NCI-H1694 treated with DMSO at 0.1 percent for 48 hours (cell line): ENCODE measurements around the gene ZNF462.
"Not testable (repeated sequence)": the region's sequence is repeated elsewhere in the genome, so short reads cannot be mapped to it uniquely, and the experiment has no call there.

Experiments used
- DNase-seq: peaks from one replicate; lab custom pipeline; 2025; lab: John Stamatoyannopoulos, UW

The ZNF462 gene

DNA sequence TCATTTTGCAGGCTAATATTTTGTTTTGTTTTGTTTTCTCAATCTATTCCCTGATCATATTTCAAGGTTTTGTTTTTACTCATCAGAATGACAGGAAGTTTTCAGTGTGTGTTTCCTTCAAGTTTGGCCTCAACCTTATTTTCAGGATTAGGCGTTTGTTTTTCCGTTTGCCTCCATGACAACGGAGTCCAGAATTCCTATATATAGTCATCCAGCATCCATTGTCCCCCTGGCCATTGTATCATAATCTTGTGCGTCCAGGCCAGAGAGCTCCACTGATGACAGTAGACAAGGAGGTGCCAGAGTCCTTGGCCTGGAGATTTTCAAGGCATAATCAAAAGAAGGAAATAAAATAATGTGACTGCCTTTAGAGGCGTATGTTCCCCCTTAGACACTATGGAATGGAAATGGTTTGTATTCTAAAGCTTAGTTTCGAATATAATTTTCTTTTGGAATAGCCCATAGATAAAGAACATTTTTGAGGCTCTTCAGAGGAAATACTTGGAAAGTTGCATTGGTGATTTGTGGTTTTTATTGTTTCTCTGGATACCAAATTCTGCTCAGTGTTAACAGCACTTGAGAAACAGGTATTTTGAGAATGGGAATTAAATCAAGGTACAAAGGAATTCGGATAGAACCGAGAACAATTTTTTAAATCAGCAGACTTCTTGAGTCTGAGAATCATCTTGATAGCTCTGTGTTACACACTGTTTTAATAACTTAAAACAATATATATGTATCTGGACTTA, 99.8 kb downstream of the ZNF462 start:
- DNase-seq = no peak

DNA sequence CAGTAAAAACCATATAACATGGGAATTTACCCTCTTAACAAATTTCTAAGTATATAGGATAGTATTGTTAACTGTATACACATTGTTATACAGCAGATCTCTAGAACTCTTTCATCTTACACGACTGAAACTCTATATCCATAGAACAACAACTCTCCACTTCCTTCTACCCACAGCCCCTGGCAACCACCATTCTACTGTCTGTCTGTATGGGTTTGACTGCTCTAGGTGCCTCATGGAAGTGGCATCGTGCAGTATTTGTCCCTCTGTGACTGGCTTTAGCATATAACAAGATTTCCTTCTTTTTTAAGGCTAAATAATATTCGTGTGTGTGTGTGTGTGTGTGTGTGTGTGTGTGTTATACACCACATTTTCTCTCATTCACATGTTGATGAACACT, 100.7 kb downstream of the ZNF462 start:
- DNase-seq = no peak

DNA sequence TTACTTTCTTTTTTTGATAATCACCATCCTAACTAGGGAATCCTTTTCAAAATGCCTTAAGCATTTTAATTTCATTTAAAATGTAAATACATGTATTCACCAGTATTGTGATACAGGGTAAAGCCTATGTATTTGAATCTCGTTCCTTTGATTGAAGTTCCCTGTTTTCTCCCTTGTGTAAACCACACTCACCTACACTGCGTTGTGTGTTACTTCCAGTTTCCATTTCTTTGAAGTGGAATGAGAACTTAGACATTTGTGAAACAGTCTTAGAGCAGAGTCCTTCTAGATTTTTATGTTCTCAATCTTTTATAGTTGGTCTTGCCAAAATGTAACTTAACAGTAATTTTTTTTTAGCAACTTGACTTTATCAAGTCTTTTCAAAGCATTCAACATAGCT, 101.4 kb downstream of the ZNF462 start:
- DNase-seq = no peak

- DNase-seq = no peak
Observed at GRCh38 chr9:106964822-106965525, 102.0 kb downstream of the ZNF462 start.

DNA sequence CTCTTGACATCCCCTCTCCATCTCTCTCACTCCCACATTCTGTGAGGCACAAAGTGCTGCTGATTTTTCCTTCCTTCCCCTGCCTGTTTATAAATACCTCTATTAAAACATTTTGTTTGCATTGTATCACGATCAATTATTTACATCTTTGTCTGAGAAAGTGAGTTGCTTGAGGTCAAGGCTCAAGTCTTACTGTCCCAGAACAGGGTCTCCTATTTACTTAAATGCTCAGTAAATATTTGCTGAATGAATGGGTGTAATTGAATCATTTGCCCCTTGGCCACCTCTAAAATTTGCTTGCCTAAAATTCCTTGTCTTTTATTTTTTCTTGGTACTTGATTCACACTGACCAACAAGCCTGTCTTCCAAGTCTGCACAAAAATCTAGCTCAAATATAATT, 103.5 kb downstream of the ZNF462 start:
- no peak for DNase-seq

GRCh38 chr9:106969696-106970095, 106.7 kb downstream of the ZNF462 start:
- no peak for DNase-seq

DNA sequence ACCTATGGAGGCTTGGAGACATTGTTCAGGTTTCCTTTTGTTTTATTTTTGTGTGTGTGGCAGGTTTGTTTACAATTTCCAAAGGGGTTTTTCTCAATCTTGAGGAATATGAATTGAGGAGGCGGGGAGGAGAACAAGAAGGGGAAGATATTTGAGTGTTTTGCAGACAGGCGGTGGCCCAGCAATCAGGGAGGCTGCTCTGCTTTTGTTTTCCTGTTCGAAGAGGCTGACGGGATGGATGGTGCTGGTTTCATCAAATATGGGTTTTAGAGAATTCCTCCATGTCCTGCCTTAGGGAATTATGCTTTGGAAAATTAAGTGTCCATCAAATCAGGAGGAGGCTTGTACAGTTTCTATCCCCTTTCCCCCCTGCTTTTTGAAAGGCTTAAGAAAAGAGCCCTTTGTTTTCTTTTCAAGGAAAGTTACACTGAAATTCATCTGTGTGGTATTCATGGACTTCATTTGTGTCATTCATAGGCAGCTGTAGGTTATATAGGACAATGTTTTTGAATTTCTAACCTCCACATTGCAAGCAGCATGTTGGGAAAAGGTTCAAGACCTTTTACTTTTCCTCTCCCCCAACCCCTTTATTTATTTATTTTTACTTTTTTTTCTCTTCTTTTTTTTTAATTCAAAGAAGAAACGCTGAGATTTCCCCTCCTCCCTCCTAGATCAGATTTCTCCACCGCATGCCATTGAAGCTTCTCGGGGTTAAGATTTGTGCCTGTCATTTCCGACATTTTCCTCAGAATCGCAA, 107.4 kb downstream of the ZNF462 start:
- no peak for DNase-seq

- DNase-seq = no peak
Observed at GRCh38 chr9:106970976-106971457, 108.1 kb downstream of the ZNF462 start.

DNA sequence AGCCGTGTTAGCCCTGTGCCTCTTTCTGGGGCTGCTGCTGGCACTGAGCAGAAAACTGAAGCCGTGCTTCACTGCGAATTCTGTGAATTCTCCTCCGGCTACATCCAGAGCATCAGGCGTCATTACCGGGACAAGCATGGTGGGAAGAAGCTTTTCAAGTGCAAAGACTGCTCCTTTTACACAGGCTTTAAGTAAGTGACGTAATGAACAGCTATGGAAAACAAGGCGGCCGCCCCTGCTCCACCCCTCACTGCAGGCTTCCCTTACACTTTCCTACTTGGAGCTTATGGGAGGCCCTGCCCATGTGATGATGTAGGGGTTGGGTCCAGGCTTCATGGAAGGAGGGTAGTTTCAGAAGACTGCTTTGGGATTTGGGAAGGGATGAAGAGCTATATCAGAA, 109.1 kb downstream of the ZNF462 start:
- DNase-seq = no peak

GRCh38 chr9:106974341-106974740, 111.4 kb downstream of the ZNF462 start:
- DNase-seq = no peak

DNA sequence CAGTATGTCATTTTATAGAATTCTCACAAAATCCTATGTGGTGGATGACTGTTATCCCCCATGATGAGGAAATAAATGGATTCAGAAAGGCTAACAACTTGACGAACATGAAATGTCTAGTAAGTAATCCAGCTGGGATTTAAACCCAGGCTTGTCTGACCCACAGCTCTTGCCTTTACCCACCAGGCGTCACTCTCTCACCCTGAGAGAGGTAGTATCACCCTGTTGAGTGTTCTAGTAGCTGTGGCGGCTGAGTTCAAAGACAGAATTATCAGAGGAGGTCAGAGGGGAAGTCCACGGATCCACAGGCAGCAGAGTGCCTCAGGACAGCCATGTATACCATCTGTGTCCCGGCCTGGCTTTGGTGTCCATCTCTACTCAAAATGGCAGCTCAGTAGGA, 113.8 kb downstream of the ZNF462 start:
- no peak for DNase-seq

- no peak for DNase-seq
Observed at GRCh38 chr9:106980551-106981101, 117.7 kb downstream of the ZNF462 start.

DNA sequence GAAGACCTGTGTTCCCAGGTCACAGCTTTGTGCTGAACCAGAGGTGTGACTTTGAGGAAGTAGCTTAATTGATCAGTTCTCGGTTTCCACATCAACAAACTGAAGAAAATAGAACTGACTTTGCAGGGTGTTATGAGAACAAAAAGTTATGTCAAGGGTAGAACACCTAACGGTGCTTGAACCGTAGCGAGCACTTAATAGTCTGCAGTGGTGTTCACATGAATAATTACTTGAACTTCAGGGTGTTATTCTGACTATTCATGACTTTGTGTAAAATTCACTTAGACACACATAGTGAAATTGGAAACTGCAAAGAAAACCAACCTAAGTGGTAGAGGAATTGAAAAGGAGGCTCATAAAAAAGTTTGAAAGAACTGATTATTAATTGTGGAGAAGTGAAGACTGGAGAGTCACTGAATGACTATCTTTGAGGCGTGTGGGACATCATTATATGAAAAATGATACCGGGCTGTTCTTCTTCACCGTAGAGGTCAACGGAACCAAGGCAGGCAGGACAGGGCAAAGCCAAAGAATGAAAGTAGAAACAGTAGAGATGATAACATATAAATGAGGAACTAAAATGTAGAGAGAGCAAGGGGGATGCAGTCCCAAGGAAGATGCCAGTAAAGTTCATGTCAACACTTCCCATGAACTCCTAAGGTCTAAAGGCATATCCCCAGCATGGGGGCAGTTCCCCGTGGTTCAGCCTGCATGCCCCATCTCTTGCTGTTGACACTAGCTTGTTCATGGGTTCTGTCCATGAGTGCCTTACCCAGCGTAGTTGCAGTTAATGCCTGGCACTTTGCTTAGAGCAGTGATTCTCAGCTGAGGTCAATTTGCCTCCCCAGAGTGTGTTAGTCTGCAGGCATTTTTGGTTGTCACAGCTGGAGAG, 118.7 kb downstream of the ZNF462 start:
- DNase-seq = no peak

DNA sequence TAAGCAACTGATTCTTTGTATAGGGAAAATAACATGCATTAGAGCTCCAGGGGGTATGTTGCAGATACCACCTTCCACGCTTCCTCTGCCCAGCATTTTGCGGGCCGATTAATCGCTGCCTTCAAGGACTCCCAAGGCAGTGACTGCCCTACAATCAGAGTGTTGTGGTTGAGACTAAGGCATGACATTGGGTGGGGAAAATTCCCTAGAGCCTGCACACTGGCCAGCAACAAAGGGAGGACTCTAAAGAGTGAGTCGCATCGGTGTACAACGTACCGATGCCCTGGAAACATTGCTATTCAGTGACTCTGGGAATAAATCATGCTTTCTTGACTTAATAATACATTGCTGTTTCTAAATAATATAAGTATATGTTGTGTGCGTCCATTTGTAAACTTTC, 119.7 kb downstream of the ZNF462 start:
- DNase-seq = no peak

DNA sequence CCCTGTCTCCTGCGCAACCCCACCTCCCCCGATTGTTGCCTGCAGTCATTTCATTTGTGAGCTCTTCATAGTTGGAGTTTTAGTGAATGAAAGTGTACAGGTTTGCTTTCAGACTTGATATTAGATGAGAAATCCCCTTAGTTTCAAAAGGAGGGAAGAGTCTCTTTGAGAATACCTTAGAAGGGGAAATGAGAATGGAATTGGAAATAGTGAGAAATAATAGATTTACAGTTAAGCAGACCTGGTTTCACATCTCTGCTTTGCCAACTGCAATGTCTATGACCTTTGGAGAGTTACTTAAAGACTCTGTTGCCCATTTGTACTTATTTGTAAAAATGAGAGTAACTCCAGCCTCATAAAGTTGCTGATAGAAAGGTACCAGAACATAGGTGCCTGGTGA, 120.4 kb downstream of the ZNF462 start:
- DNase-seq = no peak

DNA sequence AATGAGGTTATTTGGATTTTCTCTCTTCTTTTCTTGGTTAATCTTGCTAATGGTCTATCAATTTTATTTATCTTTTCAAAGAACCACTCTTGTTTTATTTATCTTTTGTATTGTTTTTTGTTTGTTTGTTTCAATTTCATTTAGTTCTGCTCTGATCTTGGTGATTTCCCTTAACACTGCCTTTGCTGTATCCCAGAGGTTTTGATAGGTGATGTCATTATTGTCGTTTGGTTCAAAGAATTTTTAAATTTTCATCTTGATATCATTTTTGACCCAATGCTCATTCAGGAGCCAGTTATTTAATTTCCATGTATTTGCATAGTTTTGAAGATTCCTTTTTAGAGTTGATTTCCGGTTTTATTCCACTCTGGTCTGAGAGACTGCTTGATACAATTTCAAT, 126.9 kb downstream of the ZNF462 start:
- not testable (repeated sequence) for DNase-seq

GRCh38 chr9:106992186-106992585, 129.2 kb downstream of the ZNF462 start:
- no peak for DNase-seq

DNA sequence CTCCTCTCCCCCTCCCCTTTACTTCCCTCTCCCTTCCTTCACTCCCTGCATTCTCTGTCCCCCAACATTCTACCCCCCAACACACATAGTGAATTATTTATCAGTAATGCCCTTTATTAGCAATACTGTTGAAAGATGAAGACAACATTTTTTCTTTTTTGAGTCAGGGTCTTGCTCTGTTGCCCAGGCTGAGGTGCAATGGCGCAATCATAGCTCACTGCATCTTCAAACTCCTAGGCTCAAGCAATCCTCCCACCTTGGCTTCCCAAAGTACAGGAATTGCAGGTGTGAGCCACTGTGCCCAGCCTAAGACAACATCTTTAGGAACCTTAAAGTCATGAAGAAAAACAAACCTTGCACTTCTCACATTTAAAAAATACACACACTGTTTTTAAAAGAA, 130.6 kb downstream of the ZNF462 start:
- no peak for DNase-seq

DNA sequence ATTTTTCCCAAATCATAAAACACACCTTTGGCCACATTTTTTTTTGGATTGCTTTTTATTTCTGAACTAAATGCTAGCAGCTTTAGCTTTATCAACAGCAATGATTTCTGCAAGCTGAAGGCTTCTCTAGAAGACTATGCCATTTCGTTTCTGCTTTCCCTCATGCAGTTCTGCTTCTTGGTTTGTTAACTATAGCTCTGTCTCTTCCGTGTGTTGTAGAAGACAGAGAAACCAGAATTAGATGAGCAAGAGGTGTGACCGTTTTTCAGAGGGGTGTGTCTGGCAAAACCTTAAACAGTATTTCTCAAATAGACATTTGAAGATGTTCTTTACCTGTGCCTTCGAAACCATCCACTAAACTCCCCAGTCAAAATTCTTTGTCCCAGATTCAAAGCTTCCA, 131.5 kb downstream of the ZNF462 start:
- DNase-seq = no peak

DNA sequence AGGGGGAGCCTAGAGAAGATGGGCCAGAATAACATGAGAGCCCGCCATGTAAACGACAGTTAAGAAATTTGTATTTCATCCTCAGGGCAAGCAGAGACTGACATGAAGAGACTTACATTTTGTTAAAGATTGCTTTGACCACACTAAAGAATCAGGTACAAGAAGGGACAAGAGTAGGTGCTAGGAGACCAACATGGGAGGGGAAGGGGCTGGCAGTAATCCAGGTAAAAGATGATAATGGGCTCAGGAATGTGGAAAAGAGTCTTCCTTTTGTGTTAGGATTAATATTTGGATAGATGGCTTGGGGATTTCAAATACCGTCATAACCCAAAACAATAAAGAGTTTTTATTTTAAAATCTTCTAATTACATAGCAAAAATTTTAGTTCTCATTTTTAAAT, 137.3 kb downstream of the ZNF462 start:
- no peak for DNase-seq

DNA sequence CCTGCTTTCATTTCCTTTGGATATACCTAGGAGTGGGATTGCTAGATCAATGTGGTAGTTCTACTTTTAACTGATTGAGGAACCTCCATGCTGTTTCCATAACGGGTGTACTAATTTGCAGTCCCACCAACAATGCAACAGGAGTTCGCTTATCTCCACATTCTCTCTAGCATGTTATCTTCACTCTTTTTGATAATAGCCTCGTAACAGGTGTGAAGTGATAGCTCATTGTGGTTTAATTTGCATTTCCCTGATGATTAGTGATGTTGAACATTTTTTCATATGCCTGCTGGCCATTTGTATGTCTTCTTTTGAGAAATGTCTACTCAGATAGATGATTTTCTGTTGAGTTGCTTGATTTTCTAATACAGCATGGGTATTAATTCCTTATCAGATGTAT, 142.2 kb downstream of the ZNF462 start:
- no peak for DNase-seq

GRCh38 chr9:107007402-107007801, 144.4 kb downstream of the ZNF462 start:
- no peak for DNase-seq
